Measurements from ENCODE around the gene FAM20C.
"Not testable (repeated sequence)": the region's sequence is repeated elsewhere in the genome, so short reads cannot be mapped to it uniquely, and the experiment has no call there.

The FAM20C gene

DNA sequence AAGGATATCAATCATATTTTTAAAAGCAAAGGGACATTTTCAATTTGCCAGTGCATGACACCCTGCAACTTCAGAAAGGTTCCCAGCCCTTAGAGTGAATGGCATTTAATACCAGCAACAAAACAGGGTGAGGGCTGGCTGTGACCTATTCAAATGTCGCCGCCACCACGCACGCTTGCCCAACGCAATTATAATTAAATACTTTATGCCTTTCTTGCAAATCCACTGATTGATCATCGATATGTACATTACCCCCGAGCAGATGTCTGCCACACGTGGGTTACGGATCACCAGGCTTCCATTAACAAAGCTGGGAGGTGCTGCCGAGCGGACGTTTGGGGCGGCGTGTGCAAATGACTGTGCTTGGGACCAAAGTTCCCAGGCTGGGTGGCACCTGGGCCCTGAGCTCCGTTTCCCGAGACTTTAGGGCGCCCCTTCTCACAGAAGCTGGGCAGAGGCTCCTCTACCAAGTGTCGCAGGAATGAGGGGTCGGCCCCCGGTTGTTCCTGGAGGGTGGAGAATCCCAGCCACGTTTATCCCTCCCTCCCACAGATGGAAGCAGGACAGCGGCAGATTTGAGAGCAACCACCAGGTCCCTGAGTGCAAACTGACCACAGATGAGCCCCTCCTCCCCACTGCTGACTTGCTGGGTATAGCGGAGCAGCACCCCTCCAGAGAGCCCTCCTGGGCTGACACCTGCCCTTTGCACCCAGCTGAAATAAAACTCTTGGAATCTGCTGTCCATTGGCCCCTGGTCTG lies 101.5 kb downstream of the FAM20C start:
- DNase-seq (ENCODE audit: low spot score): no peak

- no peak for DNase-seq (ENCODE audit: low spot score)
Observed at GRCh38 chr7:294440-295154, 102.2 kb downstream of the FAM20C start.

- no peak for DNase-seq (ENCODE audit: low spot score)
Observed at GRCh38 chr7:295155-296154, 103.1 kb downstream of the FAM20C start.

DNA sequence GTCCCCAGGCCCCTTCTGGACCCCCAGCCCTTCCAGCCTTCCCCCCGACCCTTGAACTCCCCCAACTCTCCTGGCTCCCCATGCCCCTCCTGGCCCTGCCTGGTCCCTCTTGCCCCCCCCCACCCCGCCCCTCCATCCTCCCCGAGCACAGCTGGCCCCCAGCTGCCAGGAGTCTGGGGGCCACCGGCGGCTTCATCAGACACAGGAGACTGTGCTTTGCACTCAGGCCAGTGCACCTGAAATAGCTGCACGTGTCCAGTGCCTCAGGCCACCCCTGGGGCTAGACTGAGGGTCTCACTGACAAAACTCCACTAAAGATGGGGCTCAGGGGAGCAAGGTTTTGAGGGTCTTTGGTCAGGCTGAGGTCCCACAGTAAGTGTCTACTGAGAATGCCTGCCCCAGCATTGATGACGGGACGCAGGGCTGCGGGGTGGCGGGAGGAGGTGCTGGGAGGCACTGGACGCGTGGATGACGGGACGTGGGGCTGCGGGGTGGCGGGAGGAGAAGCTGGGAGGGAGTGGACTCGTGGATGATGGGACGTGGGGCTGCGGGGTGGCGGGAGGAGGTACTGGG lies 104.1 kb downstream of the FAM20C start:
- no peak for DNase-seq (ENCODE audit: low spot score)

- DNase-seq (ENCODE audit: low spot score): not testable (repeated sequence)
Observed at GRCh38 chr7:297141-297540, 104.8 kb downstream of the FAM20C start.

DNA sequence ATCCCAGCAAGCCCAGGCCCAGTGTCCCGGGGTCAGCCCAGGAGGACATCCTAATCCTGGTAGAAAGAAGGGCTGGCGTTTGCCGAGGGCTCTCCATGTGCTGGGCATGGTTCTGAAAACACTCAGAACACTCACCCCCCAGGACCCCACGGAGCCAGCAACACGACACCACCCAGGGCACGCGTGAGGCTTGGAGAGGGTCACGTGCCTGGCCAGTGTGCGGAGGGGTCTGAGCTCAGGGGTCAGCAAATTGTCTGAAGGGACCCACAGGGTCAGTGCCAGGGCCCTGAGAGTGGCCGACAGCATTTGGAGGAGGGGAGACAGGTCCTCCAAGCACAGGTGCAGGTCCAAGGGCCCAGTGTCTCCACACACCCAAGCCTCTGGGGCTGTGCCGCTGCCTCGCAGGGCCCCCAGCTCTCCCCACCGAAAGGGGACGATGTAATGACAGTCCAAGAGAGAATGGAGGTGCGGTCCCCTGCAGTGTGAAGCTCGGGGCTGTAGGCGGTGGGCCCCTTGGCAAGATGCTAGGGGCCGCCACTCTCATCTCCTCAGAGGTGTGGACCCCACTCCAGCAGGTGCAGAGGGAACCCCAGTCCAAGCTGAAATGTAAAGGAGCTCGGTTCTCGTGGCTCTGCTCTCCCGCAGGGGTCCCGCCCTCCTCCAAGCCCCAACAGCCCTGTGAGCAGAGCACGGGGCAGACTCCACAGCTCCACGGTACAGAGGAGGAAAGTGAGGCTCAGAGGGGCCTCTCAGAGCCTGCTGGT lies 105.4 kb downstream of the FAM20C start:
- no peak for DNase-seq (ENCODE audit: low spot score)

GRCh38 chr7:298375-298702 lies 106.0 kb downstream of the FAM20C start:
- DNase-seq (ENCODE audit: low spot score): no peak

GRCh38 chr7:298743-299142 lies 106.4 kb downstream of the FAM20C start:
- DNase-seq (ENCODE audit: low spot score): no peak

GRCh38 chr7:299169-299568 lies 106.8 kb downstream of the FAM20C start:
- no peak for DNase-seq (ENCODE audit: low spot score)

GRCh38 chr7:299628-300027 lies 107.3 kb downstream of the FAM20C start:
- no peak for DNase-seq (ENCODE audit: low spot score)

GRCh38 chr7:300048-300447 lies 107.7 kb downstream of the FAM20C start:
- no peak for DNase-seq (ENCODE audit: low spot score)

DNA sequence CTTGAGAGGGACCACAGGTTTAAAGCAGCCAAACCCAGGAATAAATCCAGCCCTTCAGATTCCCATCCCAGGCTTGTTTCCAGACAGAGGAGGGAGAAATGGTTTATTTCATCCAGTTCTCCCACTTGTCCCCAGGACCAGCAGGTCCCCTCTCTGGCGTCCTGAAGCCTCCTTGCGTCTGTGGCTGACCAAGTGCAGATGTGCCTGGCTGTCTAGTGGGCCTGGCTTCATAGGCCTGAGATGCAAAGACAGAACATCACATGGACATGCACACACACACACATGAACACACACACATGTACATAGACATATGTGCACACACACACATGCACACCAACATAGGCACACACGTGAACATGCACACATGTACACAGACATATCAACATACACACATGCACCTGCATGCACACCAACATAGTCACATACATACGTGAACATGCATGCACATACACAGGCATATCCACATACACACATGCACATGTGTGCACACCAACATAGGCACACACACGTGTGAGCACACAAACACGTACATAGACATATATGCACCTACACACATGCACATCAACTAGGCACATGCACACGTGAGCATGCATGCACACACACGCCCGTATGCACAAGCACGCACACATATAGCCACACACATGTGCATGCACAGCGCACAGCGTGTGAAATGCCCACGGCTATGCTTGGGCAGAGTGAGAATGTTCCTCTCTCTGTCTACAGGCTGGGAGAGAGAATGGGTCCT lies 108.3 kb downstream of the FAM20C start:
- DNase-seq (ENCODE audit: low spot score): no peak

- no peak for DNase-seq (ENCODE audit: low spot score)
Observed at GRCh38 chr7:301291-302053, 109.1 kb downstream of the FAM20C start.

DNA sequence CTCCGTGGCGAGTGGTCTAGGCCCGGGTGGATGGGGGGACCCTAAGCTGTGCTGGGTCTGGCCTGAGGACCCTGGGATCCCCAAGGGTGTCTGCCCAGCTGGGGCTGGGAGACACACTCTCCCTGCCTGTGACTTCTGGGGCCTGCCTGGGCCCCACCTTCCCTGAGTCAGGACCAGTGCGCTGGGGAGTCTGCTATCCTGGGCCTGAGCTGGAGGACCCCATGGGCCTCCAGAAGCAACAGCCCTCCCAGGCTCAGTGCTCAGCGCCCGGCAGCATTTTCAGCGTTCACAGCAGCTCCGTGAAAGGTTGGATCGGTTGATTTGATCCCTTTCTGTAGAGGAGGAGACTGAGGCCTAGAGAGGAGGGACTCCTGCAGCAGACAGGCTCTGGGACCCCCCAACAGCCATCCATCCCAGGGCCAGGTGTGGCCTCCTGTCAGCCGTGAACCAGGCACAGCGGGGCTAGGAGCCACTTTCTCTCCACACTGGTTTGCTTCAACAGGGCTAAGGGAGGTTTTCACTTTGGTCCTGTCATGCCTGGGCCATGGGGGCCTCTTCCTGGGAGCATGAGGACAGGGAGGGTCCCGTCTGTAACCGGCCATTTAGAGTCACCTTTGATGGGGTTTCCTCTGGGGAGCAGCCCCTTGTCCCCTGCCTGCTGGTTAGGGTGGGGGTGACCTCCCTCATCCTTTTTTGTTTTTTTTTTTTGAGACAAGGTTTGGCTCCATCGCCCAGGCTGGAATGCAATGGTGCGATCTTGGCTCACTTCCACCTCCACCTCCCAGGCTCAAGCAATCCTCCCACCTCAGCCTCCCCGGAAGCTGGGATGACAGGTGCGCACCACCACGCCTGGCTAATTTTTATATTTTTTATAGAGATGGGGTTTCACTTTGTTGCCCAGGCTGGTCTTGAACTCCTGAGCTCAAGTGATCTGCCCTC lies 110.0 kb downstream of the FAM20C start:
- no peak for DNase-seq (ENCODE audit: low spot score)

DNA sequence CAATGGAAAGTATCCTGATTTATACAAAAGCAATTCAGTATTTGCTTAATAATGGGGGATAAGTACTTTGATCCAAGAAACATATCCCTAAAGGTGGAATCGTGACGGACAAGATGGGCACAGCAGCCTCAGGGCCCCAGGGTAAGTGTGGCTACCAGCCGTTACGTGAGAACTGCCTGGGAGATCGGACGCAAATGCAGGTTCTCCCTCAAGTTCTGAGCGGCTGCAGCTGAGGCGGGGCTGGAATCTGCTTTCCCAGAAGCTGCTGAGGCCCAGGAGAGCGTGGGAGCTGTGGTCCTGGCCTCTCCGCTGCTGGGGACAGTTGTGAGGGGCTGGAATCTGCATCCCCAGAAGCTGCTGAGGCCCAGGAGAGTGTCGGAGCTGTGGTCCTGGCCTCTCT lies 111.1 kb downstream of the FAM20C start:
- no peak for DNase-seq (ENCODE audit: low spot score)

GRCh38 chr7:303884-304573 lies 111.7 kb downstream of the FAM20C start:
- DNase-seq (ENCODE audit: low spot score): no peak

DNA sequence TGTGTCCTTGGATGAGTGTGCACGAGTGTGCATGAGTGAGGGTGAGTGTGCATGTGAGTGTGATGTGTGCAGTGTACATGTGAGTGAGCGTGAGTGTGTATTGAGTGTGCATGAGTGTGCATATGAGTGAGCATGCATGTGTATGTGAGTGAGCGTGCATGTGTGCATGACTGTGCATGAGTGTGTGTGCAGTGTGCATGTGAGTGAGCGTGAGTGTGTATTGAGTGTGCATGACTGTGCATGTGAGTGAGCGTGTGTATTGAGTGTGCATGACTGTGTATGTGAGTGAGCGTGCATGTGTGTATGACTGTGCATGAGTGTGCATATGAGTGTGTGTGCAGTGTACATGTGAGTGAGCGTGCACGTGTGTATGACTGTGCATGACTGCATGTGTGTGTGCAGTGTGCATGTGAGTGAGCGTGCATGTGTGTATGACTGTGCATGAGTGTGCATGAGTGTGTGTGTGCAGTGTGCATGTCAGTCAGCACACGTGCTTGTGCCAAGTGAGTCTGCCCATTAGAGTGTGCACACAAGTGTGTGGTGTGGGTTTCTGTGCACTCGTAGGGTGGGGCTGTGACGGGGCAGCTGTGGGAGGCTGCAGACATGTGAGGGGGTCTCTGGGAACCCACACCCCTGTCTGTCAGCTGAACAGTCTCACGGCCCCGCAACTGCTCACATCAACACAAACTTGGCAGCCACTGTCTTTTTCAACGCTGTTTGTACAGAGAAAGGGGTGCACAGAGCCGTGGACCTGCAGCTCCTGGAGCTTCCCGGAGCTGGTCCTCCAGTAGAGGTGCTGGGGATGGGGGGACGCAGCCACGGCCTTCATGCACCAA lies 112.4 kb downstream of the FAM20C start:
- no peak for DNase-seq (ENCODE audit: low spot score)

Measured in LoVo (cell line).